ENCODE results near the gene SLC8A1. TPM values are rescaled to one million over a fixed set of nuclear protein-coding genes. Genes with fewer than 3 reads are reported as not detected.

SLC8A1 gene
- total RNA-seq, 1 donor from 2014 or later: 6.0 TPM

DNA sequence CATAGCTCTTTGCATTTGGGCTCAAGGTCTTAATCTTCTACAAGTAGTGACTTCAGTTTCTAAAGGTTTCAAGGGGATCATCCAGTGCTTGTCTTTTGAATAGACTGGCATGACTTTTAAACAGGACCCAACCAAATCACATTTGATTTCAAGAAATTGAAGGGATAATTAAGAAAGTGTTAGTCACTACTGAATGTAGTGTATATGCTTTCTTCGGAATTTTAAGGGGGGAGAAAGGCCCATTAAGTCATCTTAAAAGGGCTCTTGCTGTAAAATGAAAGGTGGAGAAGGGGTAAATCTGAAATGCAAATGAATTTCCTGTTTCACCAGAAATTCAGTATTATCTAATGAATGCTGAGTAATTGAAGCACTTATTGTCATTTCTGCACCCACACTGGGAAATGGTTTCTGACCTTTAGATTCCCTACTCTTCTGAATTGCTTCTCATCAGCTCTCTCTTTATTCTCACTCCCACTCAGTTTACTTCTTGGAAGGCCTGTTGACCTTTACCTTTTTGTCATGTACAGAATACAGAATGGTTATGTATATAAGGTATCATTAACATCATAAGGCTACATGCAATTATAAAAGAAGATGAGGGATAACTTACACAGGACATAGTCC lies 241.4 kb downstream of the SLC8A1 start:
- ATAC-seq: no peak
- no peak for DNase-seq (ENCODE audit: low spot score)

DNA sequence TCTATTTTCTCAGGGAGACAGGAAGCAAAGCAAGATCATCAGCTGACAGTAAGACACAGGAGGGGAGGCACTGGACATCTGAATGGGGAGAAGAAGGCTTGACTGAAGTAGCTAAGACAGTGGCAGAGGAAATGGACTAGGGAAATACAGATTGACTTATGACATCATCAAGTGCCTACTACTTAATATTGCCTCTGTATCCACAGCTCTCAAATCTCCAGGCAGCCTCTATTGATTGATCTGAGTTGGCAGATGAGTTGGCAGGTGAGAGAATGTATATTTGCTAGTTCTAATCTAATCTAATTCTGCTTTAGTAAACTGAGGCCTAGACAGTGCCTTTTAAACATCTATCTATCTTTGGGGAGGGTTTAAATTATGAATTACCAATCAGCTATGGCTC lies 242.1 kb downstream of the SLC8A1 start:
- no peak for ATAC-seq
- DNase-seq (ENCODE audit: low spot score): no peak

DNA sequence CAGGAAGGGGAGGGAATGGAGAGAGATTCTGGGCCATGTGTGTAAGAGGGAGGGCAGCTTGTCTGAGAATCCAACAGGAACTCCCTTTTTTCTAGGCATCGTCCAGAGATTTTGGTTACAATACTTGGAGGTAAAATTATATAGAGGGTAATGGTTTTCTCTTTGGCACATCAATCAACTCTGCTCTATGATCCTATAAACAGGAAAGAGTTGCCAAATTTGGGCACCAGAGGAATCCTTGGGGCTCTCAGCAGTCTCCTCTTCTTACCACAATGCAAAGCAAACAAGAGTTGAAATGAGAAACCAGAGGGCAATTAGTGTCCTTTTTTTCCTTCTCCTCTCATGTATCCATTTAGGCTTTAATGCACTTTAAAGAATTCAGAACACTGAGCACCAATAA lies 243.4 kb downstream of the SLC8A1 start:
- no peak for ATAC-seq
- DNase-seq (ENCODE audit: low spot score): no peak

DNA sequence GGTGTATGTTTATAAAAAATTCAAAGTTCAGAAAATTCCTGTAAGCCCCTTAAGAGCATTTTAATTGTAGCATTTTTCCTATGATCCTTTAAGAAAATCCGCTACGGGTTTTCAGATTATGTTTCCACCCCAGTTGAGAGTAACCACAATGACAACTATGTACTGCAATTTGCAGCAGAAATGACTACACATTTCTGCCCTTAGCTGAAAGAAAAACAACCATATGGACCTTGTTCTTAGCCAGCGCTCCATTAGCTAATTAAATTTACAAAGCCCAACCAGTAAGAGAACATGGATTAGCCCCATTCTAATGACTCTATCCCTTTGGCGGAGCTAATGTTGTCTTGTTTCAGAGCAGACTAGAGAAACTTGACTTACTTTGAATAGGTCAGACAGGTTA lies 247.6 kb downstream of the SLC8A1 start:
- no peak for DNase-seq (ENCODE audit: low spot score)
- no peak for ATAC-seq

DNA sequence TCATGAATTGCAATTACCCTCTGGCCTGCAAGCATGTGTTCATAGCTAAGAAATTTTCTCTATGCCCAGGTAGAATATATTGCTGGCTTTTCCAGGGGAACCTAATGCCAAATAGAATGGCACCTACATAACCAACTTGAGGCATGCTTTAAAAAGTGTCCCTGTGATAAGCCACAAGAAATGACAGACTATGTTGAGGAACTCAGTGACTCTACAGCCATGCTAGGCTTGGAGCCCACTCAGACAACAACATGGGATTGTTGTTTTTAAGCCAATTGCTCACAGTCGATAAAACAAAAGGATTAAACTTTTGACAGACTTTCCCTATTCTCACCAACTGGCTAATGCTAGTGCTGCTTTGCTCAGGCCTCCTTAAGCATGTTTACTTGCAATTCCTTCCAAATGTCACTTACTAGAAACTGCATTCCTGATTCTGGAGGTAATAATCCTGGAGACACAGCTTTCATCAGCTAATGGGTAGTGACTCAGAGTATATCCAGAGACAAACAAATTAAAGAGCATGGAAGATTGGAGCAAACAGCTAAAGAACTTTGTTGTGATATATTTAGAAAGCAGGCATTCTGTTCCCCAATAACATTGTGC lies 249.0 kb downstream of the SLC8A1 start:
- ATAC-seq (no peak), DNase-seq (ENCODE audit: low spot score) (no peak)

DNA sequence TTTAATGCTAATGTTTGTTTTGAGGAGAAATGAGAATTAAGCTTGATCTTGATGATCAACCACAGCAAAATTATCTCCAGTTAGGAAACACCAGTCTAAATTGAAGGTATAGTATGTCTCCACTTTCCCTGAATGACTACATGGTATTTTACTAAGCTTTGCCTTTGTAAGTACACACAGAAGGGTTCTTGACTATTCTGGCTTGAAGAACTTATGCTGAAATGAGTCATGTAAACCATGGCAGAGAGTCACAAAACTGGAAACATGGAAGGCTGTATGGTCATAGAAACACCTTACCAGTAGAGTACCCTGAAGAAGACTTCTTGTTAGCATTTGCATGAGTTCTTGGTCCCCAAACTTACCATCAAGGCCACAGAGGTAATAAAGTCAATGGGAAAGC lies 250.5 kb downstream of the SLC8A1 start:
- ATAC-seq: no peak
- DNase-seq (ENCODE audit: low spot score): no peak

DNA sequence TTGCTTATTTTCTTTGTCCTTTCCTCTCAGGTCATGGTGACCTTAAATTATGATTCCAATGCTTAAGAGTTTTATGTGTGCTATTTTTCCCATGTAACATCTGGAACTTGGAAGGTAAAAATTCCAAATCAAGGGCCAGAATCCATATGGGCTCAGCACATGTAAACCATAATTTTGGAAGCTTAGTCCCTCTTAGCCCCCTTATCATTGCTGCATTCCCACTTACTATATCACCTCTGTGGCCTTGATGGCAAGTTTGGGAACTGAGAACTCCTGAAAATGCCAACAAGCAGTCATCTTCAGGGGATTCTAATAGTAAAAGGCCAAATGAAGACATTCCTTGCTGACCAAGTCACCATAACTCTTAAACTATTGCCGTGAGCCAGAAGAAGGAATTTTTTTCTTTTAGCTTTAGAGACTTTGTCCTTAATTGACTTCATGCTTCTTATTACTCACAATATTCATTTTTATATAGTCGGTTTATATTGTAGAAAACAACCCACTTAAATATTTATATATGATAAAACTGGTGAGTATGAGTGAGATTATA lies 251.4 kb downstream of the SLC8A1 start:
- no peak for ATAC-seq

DNA sequence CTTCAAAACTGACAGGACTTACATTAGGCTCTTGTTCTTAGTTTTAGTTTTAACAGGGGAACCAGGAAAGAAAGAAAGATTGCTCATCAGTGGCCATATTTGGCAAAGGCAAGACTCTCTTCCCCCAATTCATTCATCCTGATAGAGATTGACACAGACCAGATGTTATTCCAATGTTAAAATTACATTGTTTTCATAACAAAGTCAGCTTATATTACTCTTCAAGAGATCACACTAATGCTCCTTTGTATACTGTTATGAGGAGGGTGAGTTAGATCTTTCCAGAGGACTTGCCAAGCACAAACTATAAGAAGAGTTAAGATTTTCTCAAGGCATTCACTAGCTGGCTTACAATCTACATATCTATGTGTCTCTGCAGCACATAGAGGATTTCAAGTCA lies 252.1 kb downstream of the SLC8A1 start:
- no peak for DNase-seq (ENCODE audit: low spot score)
- no peak for ATAC-seq

More for the DNA sequence above, 251.4 kb downstream of the SLC8A1 start:
- DNase-seq (ENCODE audit: low spot score): no peak

DNA sequence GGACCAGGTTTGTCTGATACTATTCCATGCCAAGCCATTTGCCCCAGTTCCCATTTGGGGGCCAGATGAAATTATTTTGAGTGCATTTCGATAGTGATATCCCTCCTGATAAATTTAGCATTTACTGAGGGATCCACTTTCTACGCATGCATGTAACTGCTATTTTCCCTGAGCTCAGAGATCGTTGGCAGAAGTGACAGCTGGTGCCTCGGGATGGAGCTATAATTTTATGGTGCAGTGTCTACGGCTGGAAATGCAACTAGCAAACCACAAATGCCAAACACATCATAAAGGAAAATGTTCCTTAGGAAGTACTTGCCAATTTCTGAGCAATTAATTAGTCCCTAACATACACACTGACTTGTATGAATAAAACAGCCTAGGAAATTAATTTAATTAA lies 254.8 kb downstream of the SLC8A1 start:
- ATAC-seq (no peak), DNase-seq (ENCODE audit: low spot score) (no peak)

DNA sequence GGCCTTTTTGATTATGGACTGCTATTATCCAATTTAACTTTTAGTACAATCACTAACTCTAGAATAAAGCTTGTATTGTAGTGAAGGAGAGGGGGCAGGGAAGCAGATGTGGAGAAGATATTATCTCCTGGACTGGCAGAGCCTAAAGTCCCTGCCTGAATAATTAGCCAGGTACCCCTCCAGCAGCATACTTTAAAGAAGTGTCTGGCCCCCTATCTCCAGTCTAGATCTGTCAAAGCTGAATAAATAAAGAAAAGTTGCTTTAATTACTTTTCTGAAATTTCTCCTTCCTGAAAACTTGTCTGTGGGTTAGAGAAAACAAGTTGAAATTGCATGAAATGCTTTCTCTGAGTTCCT lies 258.2 kb downstream of the SLC8A1 start:
- no peak for ATAC-seq
- no peak for DNase-seq (ENCODE audit: low spot score)

DNA sequence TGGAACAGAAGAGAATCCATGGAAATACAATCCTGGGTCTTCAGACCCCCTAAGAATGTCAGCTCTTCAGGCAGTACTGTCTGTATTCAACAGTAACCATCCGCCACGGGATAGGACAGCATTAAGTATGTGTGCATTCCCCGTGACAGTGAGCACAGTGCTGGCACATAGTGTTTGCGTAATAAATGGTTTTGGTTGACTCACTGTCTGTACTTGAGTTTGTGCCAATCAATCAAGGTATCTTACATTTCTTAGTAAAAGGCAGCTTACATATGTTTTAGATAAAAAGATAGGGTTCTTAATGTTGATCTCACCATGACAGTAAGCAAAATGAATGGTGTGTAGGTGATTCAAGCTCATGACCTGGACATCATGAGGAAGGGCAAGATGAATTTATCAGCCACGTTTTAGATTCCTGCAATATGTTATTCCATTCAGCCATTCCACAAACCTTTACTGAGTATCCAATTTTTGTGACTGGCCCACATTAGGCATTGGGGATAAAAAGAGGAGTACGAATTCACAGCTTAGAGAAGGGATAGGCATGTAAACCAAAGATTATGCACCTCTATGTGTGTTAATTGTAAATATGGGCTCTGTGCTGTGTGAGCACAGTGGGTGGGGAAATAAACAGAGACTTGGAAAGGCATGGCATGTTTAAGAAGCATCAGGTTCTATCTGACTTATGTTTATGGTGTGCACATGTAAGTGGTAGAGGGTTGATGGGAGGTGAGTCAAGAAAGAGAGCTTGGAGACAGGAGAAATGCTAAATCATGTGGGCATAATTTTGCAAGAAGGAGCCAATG lies 258.8 kb downstream of the SLC8A1 start:
- no peak for DNase-seq (ENCODE audit: low spot score)
- ATAC-seq: no peak

DNA sequence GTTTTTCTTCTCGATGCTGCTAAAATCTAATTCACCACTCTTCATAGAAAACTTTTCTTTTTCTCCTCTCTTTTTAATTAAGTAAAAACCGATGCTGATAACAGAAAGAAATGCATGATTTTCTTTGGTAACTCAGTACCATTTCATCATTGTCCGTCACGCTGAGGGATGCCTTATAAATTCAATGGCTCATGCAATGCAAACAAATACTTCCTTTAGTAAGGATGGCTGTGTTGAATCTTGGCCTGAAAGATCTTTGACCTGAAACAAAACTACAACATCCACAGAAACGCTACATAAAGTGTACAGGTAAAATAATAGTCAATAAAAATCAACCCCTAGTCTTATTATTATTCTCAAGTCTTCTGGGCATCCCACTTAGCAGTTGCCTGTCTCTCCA lies 261.4 kb downstream of the SLC8A1 start:
- no peak for ATAC-seq

DNA sequence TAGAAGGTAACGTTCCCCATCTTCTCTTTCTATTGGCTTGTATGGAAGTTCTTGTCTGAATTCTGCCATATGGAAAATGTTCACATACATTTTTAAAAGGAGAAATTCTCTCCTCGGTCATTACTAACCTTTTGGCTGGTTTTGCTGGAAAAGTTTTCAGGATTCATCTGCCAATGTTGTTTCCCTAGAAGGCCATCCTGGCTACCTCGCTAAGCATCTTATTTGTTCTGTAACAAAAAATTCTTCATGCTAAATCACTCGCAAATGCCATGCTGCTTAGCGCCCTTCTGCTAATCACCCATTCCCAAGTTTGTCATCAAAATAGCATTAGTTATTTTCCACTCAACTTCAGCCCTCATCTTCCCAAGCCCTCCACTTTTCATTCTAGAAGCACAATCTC lies 262.0 kb downstream of the SLC8A1 start:
- DNase-seq (ENCODE audit: low spot score) (no peak), ATAC-seq (no peak)

More for the DNA sequence above, 261.4 kb downstream of the SLC8A1 start:
- no peak for DNase-seq (ENCODE audit: low spot score)

DNA sequence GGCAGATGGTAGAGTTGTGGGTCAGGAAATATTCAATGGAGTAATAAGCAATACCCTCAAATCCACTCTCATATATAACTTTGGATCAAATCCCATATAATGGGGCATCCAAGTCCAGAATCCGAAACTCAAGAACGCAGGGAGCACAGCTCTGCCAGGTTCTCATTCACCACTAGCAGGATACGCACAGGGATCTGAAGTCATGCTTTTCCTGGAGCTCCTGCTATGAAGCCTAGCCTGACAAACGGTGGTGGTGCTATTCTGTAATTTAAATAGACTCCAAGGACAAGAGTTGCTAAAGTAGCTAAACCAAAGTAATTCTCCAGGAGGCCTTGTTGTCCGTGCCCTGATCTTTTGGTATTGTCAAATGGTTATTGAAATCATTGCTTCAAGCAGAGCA lies 264.8 kb downstream of the SLC8A1 start:
- DNase-seq (ENCODE audit: low spot score): no peak
- ATAC-seq: no peak

DNA sequence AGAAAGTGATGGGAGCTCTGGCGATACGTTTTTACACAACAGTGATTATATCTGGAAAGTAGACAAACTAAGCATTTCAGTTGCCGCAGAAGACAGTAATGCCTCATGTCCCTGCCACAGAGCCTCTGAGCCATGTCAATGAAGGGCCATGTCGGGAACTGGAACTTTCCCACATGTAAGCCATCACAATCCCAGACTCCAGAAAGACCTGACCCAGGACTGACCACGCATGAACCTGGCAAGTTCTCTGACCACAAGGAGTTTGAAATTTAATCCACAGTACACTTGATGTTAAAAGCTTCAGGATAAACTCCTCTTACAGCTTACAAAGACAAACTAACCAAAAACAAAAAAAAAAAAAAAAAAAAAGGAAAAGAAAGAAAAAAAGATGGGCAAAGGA lies 267.3 kb downstream of the SLC8A1 start:
- DNase-seq (ENCODE audit: low spot score): no peak
- no peak for ATAC-seq

DNA sequence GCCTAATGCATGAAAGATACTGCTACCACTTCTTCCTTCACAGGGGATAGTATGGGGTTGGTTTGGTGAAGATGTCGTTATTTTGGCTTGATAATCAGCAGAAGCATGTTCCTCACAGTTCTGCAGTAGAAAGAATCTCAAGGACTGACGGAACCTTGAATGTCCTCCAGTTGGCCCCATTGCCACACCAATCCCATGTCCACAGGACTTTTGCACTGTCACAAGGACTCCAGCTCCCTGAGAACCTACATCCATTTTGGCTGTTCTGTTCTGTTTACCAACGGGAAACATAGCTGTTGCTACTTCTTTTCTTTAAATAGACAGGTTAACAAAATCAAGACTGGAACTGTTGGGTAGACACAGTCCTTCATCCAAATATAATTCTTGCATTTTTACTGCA lies 270.0 kb downstream of the SLC8A1 start:
- no peak for ATAC-seq
- DNase-seq (ENCODE audit: low spot score): no peak

DNA sequence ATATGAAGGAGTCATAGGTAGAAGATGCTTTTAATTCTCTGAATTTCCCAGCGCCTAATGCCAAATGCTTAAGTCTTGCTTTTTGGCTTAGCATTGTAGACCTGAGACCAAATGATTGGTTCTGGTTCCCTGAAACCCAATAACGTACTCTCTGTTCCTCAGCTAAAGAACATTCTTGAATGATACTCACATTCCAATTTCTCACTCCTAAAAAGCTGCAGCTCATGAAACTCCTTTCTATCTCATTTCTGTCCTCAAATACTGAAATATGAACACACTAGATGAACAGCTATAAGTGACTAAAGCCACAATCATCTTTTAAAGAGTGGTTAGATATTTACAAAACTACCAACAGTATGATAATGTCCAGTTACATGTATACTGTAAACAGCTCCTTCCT lies 272.1 kb downstream of the SLC8A1 start:
- DNase-seq (ENCODE audit: low spot score): no peak
- ATAC-seq: no peak

DNA sequence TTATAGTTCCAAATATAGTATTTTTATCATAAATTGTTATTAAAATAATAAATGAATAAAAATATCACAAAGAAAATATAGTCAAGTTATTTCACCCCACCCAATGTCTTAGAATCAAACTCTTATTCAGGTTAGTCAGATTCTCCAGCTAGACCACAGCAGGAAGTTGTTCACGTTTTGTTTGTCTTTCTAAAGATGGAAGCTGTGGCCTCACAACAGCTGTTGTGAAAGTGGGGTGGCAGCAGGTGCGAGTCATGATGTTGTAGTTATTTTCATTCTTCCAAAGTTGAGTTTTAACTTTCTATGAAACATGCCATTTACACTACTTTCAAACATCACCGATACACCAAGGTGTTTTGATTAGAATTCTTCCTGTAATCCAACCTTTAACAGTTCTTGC lies 272.9 kb downstream of the SLC8A1 start:
- no peak for ATAC-seq
- no peak for DNase-seq (ENCODE audit: low spot score)

DNA sequence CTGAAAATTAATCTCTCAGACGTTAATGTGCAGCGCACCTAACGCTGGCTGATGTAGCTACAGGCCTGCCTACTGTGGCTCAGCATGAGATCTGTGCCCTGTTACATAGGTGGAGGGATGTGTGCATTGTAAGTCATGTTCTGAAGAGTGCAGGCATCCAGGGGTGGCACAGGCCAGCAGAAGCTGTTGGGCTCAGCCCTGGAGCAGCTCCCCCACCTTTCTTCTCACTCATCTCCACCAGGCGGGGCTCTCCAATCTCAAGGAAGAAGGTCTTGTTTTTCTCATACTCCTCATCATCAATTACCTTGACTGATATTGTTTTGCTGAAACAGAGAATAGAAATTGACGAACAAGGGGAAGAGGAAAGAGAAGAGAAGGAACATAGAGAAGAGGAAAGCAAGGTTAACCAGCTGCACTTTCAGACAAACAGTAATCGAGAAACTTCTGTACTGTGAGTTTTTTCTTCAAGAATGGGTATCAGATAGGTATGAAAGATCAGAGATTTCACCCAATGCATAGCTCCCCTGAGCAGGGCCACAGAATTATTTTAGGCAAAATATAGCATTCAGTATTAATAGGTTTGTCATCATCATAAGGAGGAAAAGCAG lies 273.6 kb downstream of the SLC8A1 start:
- ATAC-seq (no peak), DNase-seq (ENCODE audit: low spot score) (no peak)

DNA sequence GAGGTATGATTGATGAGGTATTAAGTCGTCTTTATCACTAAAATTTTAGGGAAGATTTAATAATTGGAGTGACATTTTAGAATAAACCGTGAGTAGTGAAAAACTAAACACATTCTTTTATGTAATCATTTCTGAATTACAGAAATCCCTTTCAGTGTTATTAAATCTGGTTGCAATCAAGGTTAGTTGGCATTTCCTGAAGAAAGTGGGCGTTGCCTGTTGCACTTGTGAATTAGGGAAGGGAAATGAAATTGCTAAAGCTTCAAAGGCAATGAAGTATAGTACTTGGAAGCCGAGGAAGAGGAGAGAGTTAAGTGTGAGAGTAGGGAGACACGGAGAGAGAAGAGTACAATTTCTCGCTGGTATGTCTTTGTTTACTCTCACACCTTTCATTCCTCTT lies 274.5 kb downstream of the SLC8A1 start:
- ATAC-seq: no peak
- no peak for DNase-seq (ENCODE audit: low spot score)

DNA sequence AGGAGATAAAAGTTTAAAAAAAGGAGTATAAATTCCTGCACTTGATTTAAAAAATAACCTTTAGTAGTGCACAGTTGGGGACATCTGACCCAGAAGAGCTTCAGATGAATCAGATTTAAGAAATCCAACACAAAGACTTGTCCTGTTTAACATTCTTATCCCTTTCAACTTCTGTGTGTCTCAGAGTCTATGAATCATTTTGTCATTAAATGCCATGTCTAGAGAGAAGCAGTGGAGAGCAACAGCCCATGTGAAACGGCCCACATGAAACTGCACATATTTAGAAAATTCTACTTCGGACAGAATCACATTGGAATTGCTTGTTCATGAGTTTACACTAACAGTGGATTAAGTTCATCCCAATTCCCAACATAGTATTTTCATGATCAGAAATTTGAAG lies 278.6 kb downstream of the SLC8A1 start:
- ATAC-seq (no peak), DNase-seq (ENCODE audit: low spot score) (no peak)

DNA sequence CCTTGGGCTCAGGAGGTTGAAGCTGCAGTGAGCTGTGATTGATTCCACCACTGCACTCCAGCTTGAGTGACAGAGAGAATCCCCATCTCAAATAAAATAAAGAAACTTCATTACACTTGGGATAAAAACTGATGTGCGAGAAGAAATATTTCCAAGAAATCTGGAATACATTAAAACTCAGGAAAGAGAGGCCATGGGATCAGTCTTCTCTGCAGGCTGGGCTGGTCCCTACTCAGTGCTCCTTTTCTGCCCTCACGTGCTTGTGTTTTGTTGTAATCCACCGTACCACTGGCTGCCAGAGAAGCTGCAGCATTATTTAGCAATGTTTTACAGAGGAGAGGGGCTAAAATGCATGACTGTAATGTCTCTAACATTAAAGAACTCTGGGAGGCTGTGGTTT lies 282.0 kb downstream of the SLC8A1 start:
- ATAC-seq: no peak
- DNase-seq (ENCODE audit: low spot score): no peak
